ENCODE measurements around the gene ZNF891.

The ZNF891 gene

GRCh38 chr12:133130038-133130807, at the start of gene ZNF891, which contains the start of gene ZNF10:
ZNF891 (minus strand) TSS chr12:133130274; CDS start chr12:133121918, 8,356 bp downstream.
ZNF10 (plus strand) TSS chr12:133130627; CDS start chr12:133144493, 13,866 bp downstream.
- peak; percentile 89 for DNase-seq

DNA sequence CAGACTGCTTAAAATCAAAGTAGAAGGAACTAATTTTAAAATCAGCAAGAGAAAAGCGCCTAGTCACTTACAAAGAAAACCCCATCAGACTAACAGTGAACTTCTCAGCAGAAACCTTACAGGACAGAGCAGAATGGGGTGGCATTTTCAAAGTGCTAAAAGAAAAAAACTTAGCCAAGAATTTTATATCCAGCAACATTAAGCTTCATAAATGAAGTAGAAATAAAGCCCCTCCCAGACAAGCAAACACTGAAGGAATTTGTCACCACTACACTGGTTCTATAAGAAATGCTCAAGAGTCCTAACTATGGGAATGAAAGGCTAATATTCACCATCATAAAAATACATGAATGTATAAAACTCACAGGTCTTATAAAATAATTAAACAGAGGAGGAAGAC, 44.8 kb upstream of the ZNF891 start:
- DNase-seq: no peak

GRCh38 chr12:133172491-133172890, 42.4 kb upstream of the ZNF891 start:
- no peak for DNase-seq

DNA sequence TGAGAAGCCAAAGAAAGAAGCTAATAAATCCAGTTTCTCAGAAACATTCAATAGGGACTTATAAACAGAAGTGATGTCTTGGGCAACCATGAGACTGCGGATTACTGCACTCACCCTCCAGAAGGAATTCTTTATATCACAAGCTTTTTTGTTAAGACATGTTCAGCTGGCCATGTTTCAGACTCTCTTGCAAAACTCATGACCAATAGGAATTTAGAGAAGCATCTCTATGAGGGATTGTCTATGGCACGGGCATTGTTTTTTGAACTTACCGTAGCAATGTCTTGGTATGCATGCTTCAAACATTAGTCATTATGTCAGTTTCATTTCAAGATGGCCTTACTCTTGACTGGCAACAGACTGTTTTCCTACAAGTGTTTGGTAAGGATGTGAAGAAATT, 35.7 kb upstream of the ZNF891 start:
- no peak for DNase-seq

DNA sequence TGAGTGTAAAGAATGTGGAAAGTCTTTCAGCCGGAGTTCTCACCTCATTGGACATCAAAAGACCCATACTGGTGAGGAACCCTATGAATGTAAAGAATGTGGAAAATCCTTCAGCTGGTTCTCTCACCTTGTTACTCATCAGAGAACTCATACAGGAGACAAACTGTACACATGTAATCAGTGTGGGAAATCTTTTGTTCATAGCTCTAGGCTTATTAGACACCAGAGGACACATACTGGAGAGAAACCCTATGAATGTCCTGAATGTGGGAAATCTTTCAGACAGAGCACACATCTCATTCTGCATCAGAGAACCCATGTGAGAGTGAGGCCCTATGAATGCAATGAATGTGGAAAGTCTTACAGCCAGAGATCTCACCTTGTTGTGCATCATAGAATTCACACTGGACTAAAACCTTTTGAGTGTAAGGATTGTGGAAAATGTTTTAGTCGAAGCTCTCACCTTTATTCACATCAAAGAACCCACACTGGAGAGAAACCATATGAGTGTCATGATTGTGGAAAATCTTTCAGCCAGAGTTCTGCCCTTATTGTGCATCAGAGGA, 26.1 kb upstream of the ZNF891 start:
- DNase-seq: no peak

GRCh38 chr12:133145981-133146380, 15.9 kb upstream of the ZNF891 start:
- no peak for DNase-seq

- DNase-seq: no peak
These were observed 5.7 kb upstream of the ZNF891 start for GRCh38 chr12:133135747-133136146.

DNA sequence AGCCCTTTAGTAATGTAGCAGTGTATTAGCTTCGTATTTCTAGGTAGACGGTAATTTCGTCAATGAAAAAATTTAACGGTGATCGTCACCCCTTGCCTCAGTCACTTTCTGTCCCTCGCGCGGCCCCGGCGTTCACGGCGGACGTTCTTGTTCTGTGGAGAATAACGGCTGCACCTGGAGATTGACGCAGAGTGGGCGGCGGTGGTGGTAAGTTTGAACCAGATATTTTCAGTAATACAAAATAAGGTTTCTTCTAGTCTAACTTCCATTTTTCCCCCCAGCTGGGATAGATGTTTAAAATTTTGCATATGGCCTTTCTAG, 694 bp upstream of the ZNF891 start:
- no peak for DNase-seq

DNA sequence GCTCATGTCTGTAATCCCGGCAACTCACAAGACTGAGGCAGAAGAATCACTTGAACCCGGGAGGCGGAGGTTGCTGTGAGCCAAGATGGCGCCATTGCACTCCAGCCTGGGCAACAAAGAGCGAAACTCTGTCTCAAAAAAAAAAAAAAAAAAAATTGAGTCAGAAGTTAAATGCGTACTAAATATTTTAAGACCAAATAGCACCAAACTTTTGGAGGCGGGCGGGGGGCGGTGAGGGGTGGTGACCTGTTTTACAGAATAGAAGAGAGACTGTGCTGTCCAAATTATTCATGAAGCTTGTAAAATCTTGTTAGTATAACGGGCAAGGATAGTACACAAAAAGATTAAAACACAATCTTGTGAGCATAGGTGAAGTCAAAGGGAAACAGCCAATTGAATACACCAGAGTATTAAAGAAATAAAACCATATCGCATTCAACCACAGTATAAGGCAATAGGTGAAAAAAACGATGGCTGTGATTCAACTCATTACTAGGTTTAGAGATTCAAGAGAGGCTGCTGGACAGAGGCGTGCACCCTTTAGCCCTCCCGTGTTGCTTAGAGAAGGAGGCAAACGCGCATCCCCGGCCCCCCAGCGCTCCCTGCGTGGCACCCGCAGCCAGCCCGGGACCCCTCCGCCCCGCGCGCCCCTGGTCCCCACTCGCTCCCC, 571 bp downstream of the ZNF891 start:
- no peak for DNase-seq

- no peak for DNase-seq
These were observed 5.4 kb downstream of the ZNF891 start for GRCh38 chr12:133124674-133125073.

GRCh38 chr12:133120385-133121191, 9.5 kb downstream of the ZNF891 start:
- no peak for DNase-seq

DNA sequence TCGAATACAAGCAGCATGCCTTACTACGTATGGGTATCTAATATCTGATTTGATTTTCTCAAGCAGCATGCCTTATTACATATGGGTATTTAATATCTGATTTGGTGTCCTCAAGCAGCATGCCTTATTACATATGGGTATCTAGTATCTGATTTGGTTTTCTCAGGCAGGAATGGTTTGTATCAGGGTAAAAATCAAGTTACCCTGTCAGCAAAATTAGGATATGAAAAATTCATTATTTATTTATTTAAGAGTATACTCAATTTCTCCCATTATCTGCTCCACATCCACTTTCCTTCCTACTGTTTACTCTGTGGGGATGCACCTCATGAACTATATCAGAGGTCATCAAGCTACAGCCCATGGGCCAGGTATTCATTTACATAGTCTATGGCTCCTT, 21.9 kb downstream of the ZNF891 start:
- DNase-seq: no peak

GRCh38 chr12:133107121-133107520, 23.0 kb downstream of the ZNF891 start:
- no peak for DNase-seq

DNA sequence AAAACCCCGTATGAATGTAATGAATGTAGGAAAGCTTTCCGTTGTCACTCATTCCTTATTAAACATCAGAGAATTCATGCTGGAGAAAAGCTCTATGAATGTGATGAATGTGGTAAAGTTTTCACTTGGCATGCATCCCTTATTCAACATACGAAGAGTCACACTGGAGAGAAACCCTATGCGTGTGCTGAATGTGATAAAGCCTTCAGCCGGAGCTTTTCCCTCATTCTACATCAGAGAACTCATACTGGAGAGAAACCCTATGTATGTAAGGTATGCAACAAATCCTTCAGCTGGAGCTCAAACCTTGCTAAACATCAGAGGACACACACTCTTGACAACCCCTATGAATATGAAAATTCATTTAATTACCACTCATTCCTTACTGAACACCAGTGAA, 23.8 kb downstream of the ZNF891 start:
- no peak for DNase-seq

DNA sequence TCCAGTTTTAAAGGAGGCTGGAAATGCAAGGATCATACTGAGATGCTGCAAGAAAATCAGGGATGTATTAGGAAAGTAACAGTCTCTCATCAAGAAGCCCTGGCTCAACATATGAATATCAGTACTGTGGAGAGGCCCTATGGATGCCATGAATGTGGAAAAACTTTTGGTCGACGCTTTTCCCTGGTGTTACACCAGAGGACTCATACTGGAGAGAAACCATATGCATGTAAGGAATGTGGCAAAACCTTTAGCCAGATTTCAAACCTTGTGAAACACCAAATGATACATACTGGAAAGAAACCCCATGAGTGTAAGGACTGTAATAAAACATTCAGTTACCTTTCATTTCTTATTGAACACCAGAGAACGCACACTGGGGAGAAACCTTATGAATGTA, 24.5 kb downstream of the ZNF891 start:
- no peak for DNase-seq

DNA sequence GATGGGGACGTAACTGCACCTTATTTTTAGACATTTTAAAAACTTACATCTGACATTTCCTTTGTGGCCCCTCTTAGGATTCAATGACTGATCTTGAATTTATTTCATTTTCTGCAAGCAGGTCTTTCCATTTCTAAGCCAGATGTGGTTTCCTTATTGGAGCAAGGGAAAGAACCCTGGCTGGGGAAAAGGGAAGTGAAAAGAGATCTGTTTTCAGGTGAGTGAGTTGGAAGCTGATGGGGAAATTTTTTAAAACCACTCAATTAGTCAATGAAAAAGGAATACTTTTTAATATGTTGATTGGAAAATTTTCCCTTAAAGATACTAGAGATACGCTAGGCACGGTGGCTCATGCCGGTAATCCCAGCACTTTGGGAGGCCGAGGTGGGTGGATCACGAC, 46.7 kb downstream of the ZNF891 start:
- no peak for DNase-seq

DNA sequence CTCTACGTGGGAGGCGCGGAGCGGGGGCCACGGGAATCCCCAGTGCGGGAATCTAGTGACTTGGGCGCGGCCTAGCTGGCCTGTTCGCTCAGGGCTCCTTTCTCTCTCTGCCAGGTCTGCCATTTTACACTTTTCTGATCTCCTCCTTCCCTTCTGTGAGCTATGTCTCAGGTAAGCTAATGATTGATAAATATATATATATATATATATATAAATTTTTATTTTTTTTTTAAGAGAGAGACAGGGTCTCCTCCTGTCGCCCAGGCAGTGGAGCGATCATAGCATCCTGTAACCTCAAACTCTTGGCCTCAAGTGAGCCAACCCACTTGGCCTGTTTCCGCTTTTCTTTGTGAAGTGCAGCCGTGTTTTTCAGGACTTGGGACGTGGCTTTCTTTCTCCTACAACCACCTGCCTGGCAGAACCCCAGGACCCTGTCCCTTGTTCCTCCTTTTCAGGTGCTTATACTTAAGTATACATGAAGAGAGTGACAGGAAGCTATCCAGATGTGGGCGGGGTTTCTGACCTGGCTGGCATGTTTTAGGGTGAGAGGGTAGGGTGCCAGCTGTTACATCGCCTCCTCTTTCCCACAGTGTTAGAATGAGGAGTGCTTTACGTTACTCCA, 48.8 kb downstream of the ZNF891 start:
- no peak for DNase-seq

- DNase-seq: peak; percentile 98
These were observed 49.5 kb downstream of the ZNF891 start, which contains the start of gene ZNF140 for GRCh38 chr12:133080368-133081158. ZNF140 (plus strand) TSS chr12:133080923; CDS start chr12:133081321, 398 bp downstream.

DNA sequence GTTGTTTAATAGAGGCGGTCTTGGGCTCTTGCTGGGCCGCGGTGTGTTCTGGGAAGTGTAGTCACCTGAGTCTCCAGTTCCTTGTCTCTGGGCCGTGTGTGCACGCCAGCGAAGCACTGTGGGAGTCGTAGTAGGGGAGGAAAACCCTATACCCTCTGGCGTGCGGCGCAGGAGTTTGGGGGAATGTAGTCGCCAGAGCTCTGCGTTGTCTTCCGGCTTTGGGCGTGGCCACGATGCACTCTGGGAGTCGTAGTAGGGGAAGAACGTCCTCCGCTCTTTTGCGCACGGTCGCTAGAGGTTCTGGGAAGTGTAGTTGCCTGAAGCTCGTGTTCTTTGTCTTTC, 50.1 kb downstream of the ZNF891 start:
- DNase-seq: peak; percentile 98

DNA sequence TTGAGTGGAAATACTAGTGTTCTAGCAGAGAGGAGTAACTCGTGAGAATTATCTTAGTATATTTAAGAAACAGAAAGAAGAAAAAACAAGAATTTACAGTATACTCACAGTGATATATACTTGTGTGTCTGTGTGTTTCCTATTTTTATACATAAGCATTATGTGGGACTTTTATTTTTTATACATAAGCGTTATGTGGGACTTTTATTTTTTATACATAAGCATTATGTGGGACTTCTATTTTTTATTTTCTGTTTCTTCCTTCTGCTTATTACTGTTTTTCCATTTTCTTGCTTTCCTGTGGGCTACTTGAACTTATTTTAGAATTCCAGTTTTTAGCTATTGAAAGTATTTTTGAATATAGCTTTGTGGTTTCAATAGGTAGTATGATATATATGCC, 56.2 kb downstream of the ZNF891 start:
- no peak for DNase-seq

- no peak for DNase-seq
These were observed 66.5 kb downstream of the ZNF891 start for GRCh38 chr12:133063556-133063955.

- DNase-seq: no peak
These were observed 68.1 kb downstream of the ZNF891 start for GRCh38 chr12:133061954-133062353.

All from NCI-H2107 (cell line).